B cell (primary cell): ENCODE measurements around the gene GRM6. TPM values are rescaled to one million over a fixed set of nuclear protein-coding genes. Genes with fewer than 3 reads are reported as not detected.

Source experiments
- ATAC-seq: fragments of 200-7000 bp; cut with Tn5 transposase; one replicate; pipeline ENCODE4 v1.10.0; 2021; ENCODE audit warnings: low read depth, mild to moderate bottlenecking, moderate number of reproducible peaks, moderate library complexity
- CTCF ChIA-PET: fragments of 350-600 bp; sonication (Branson Sonifier 250); formaldehyde crosslinking; loops from one replicate; lab custom pipeline; 2021; ENCODE audit warnings: antibody characterized with exemption, inconsistent platforms; lab: Charles Lee
- POLR2A ChIA-PET: fragments of 350-600 bp; sonication (Branson Sonifier 250); formaldehyde crosslinking; loops from one replicate; lab custom pipeline; 2021; ENCODE audit warnings: antibody characterized with exemption; lab: Charles Lee
- DNase-seq: peaks from one replicate; pipeline ENCODE4 v3.0.0; 2013
- H2AFZ ChIP-seq: 2 replicates; pipeline ENCODE4 v1.6.1; 2012; ENCODE audit warnings: mild to moderate bottlenecking, low read depth, low read length; ENCODE audit not compliant: insufficient read depth, poor library complexity, severe bottlenecking
- H3K27ac ChIP-seq, 2 donors: 1 replicate in 1 of 2; 2 replicates in 1 of 2; pipeline ENCODE4 v1.5.1; 2012 to 2013; ENCODE audit warnings: low read length in 2 of 2, mild to moderate bottlenecking in 2 of 2, moderate library complexity in 1 of 2
- H3K27me3 ChIP-seq, 4 experiments: fragments of 200-600 bp in 1 of 4; sonication (generic) in 1 of 4; replicated peaks in 1 of 4; 1 replicate in 2 of 4; 2 replicates in 2 of 4; pipeline versions ENCODE4 v1.6.1 to v1.7.0; 2013 to 2016; ENCODE audit warnings: low read length in 3 of 4, mild to moderate bottlenecking in 2 of 4, mixed read lengths in 1 of 4, moderate library complexity in 1 of 4; ENCODE audit not compliant: insufficient read depth in 4 of 4, control insufficient read depth in 3 of 4; ENCODE audit errors: control extremely low read depth in 1 of 4
- H3K36me3 ChIP-seq, 2 experiments: replicated peaks in 1 of 2; 1 replicate in 1 of 2; 2 replicates in 1 of 2; pipeline versions ENCODE4 v1.6.1 to v1.7.1; 2013; ENCODE audit warnings: low read length in 1 of 2; ENCODE audit not compliant: insufficient read depth in 2 of 2, control insufficient read depth in 1 of 2; ENCODE audit errors: control extremely low read depth in 1 of 2, extremely low read depth in 1 of 2
- H3K4me1 ChIP-seq, 2 donors: fragments of 200-600 bp in 1 of 2; sonication (generic) in 1 of 2; 1 replicate in 1 of 2; 2 replicates in 1 of 2; pipeline versions ENCODE4 v1.5.1 to v1.6.1; 2013 to 2017; ENCODE audit warnings: low read length in 2 of 2; ENCODE audit not compliant: control insufficient read depth in 2 of 2, insufficient read depth in 2 of 2
- H3K4me2 ChIP-seq: replicated peaks from 2 replicates; pipeline ENCODE3; 2012; ENCODE audit warnings: mild to moderate bottlenecking, low read depth, low read length; ENCODE audit not compliant: poor library complexity, severe bottlenecking
- H3K4me3 ChIP-seq, 5 experiments: fragments of 200-600 bp in 1 of 5; sonication (generic) in 1 of 5; 1 replicate in 3 of 5; 2 replicates in 2 of 5; pipeline versions ENCODE4 v1.5.1 to v1.7.0; 2011 to 2016; ENCODE audit warnings: low read length in 4 of 5, mild to moderate bottlenecking in 4 of 5, low read depth in 2 of 5, control low read depth in 1 of 5, moderate library complexity in 1 of 5; ENCODE audit not compliant: insufficient read depth in 1 of 5; ENCODE audit errors: control extremely low read depth in 1 of 5, extremely low read depth in 1 of 5
- H3K79me2 ChIP-seq: fragments of 200-600 bp; sonication (generic); one replicate; pipeline ENCODE4 v1.6.0; 2016; ENCODE audit warnings: low read length; ENCODE audit not compliant: control insufficient read depth, insufficient read depth
- H3K9ac ChIP-seq: fragments of 200-600 bp; sonication (generic); 2 replicates; pipeline ENCODE4 v1.6.1; 2017; ENCODE audit warnings: mild to moderate bottlenecking, low read length, moderate library complexity
- H3K9me3 ChIP-seq, 3 donors: one replicate each; pipeline versions ENCODE4 v1.6.1 to v1.7.1; 2013; ENCODE audit warnings: low read length in 2 of 3; ENCODE audit not compliant: control insufficient read depth in 2 of 3, insufficient read depth in 1 of 3; ENCODE audit errors: control extremely low read depth in 1 of 3
- H4K20me1 ChIP-seq: 2 replicates; pipeline ENCODE4 v1.6.0; 2012; ENCODE audit warnings: mild to moderate bottlenecking, low read length; ENCODE audit not compliant: insufficient read depth, control insufficient read depth, poor library complexity, severe bottlenecking
- H3K27ac Mint-ChIP-seq: one replicate; pipeline ENCODE4 v1.8.0; 2021; ENCODE audit warnings: mixed read lengths
- H3K27me3 Mint-ChIP-seq: one replicate; pipeline ENCODE4 v1.8.0; 2021; ENCODE audit warnings: mixed read lengths
- H3K4me1 Mint-ChIP-seq: one replicate; pipeline ENCODE4 v1.8.0; 2021; ENCODE audit warnings: mixed read lengths
- H3K4me3 Mint-ChIP-seq: one replicate; pipeline ENCODE4 v1.8.0; 2021; ENCODE audit warnings: mixed read lengths
- H3K9me3 Mint-ChIP-seq: one replicate; pipeline ENCODE4 v1.8.0; 2022; ENCODE audit warnings: mixed read lengths; ENCODE audit not compliant: insufficient read depth
- EZH2 ChIP-seq: IDR thresholded peaks from 2 replicates; pipeline ENCODE4 v1.6.1; 2012; ENCODE audit warnings: borderline replicate concordance, low read depth, mild to moderate bottlenecking, moderate library complexity, low read length; ENCODE audit not compliant: insufficient read depth, poor library complexity, severe bottlenecking
- WGBS: methylation state at CpG from one replicate; pipeline ENCODE4 v1.1.5; 2013; ENCODE audit warnings: missing lambda C conversion rate; ENCODE audit not compliant: insufficient coverage; 5-methylcytosine and 5-hydroxymethylcytosine counted together
- intact Hi-C: fragments of 100-400 bp; cut with micrococcal nuclease; formaldehyde crosslinking; loops from one replicate; pipeline ENCODE4 v1.10.0; 2022
- polyA plus RNA-seq: library from polyadenylated mRNA; depleted of rRNA; stranded (reverse); fragments of >200 nt; gene quantifications from 2 replicates; pipeline ENCODE4 v1.2.3, GENCODE V29; 2012
- total RNA-seq, 2 donors: library from RNA; stranded (reverse); fragments of 120-200 nt in 1 of 2; gene quantifications; 1 replicate in 1 of 2; 2 replicates in 1 of 2; pipeline versions ENCODE4 v1.2.3 to v1.2.4, GENCODE V29; 2013 to 2022
- TF ChIP-seq, protein P1 (sequence below): fragments of 200-600 bp; IDR thresholded peaks from one replicate; pipeline ENCODE4 v1.8.0; 2022; ENCODE audit warnings: antibody characterized with exemption, mild to moderate bottlenecking

GRM6 gene
- total and polyA plus RNA-seq, 2 donors (not counting 1 experiment from before 2014, with no cell fraction given) = not detected

DNA sequence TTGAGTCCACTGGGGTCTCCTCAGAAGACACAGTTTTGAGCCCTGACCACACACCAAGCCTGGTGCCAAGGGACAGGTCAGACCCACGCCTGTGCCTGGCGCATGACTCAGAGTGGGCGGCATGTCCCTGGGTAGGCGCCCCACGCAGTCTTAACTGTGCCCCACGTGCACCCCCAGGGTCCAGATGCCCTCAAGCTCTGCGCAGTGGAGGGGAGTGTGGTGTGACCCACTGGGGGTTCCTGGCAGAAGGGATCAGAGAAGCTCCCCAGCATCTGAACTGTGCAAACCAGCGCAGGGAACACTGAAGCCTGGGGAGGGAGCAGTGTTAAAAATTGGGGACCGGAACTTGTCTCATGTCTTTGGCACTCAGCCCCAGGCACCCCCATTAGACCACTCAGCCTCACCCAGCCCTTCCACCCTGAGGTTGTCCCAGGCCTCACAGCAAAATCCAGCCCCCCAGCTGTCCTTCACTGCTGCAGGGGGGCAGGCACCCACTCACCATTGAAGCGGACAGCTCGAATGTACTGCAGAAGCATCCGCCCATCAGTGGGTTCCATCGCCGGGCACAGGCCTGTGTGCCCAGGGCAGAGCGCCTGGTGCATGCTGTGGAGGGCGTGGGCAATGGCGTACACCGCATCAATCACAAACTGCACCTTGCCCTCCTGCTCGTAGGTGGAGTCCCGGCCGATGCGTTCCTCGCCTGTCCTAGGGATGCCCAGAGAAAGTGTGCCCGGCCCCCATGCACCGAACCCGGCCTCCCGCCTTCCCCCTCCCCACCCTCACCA is 6.5 kb downstream of the GRM6 start:
- Mint-ChIP-seq H3K4me3 (no peak overlapping the region), H3K27ac (no peak overlapping the region), H3K27me3 (peaks cover 12% of the 10 kb centered on the region), H3K4me1 (no peaks in the 10 kb centered on the region), H3K9me3 (peaks cover 7% of the 10 kb centered on the region)
- H3K27me3 ChIP-seq = peaks cover 0 to 10% (median 0%) of the 10 kb centered on the region in 4 experiments
- CTCF ChIA-PET = no interaction called here
- POLR2A ChIA-PET = no interaction called here
- no peak overlapping the region for H3K27ac ChIP-seq
- peaks cover 0 to 83% (median 4%) of the 10 kb centered on the region in 3 donors for H3K9me3 ChIP-seq
- H3K36me3 ChIP-seq = no peaks in the 10 kb centered on the region
- no peak overlapping the region for H2AFZ ChIP-seq
- no peak overlapping the region for H3K4me3 ChIP-seq
- no peak overlapping the region for H3K4me2 ChIP-seq
- no peak overlapping the region for H3K9ac ChIP-seq
- intact Hi-C loops = no loop called here
- no peaks in the 10 kb centered on the region for H3K79me2 ChIP-seq
- no peaks in the 10 kb centered on the region for H4K20me1 ChIP-seq
- 96% methylated on average over 27 of the region's 27 CpGs for WGBS
- TF ChIP-seq EZH2 = no peak
- DNase-seq (no peak), ATAC-seq (no peak)
- no peaks in the 10 kb centered on the region for H3K4me1 ChIP-seq

DNA sequence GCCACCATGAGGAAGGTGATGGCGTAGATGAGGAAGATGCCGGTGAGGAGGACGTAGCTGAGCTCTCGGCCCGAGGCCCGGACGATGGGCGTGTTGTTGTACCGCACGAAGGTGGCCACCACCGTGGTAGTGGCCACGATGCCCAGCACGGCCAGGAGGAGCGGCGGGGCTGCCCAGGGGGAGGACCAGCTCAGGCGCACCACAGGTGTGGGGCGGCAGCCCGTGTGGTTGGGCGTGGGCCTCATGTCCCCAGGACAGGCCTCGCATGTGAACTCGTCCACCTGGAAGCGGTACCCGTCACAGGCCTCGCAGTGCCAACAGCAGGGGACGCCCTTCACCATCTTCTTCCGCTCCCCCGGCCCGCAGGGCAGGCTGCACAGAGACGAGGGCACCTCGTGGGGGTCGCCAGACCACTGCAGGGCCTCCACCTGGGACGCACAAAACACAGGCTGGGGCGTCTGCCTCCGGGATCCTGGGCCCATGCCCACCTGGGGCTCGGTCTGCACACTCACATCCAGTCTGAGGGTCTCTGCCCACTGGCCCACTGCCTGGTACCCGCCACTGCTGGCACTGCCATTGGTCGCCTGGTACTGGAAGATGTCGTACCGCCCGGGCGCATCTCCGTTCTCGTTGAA is 8.7 kb downstream of the GRM6 start:
- ATAC-seq = no peak
- Histone ChIP-seq H3K9ac (no peak overlapping the region), H3K4me2 (no peak overlapping the region), H3K27ac (no peak overlapping the region), H2AFZ (no peak overlapping the region), H3K27me3 (no peaks in the 10 kb centered on the region), H4K20me1 (no peaks in the 10 kb centered on the region), H3K79me2 (no peaks in the 10 kb centered on the region), H3K36me3 (no peaks in the 10 kb centered on the region), H3K9me3 (peaks cover 0 to 85% (median 6%) of the 10 kb centered on the region in 3 donors), H3K4me1 (no peaks in the 10 kb centered on the region), H3K4me3 (no peak overlapping the region)
- POLR2A ChIA-PET = no interaction called here
- DNase-seq = no peak
- no peak for TF ChIP-seq EZH2
- TF ChIP-seq, protein P1, sequence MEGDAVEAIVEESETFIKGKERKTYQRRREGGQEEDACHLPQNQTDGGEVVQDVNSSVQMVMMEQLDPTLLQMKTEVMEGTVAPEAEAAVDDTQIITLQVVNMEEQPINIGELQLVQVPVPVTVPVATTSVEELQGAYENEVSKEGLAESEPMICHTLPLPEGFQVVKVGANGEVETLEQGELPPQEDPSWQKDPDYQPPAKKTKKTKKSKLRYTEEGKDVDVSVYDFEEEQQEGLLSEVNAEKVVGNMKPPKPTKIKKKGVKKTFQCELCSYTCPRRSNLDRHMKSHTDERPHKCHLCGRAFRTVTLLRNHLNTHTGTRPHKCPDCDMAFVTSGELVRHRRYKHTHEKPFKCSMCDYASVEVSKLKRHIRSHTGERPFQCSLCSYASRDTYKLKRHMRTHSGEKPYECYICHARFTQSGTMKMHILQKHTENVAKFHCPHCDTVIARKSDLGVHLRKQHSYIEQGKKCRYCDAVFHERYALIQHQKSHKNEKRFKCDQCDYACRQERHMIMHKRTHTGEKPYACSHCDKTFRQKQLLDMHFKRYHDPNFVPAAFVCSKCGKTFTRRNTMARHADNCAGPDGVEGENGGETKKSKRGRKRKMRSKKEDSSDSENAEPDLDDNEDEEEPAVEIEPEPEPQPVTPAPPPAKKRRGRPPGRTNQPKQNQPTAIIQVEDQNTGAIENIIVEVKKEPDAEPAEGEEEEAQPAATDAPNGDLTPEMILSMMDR = no peak
- Mint-ChIP-seq H3K4me1 (no peaks in the 10 kb centered on the region), H3K9me3 (peaks cover 7% of the 10 kb centered on the region), H3K27ac (no peak overlapping the region), H3K4me3 (no peak overlapping the region), H3K27me3 (no peaks in the 10 kb centered on the region)
- intact Hi-C loops = no loop called here
- CTCF ChIA-PET = no interaction called here
- 98% methylated on average over 42 of the region's 43 CpGs for WGBS
